ELF-1 (cell line): Measurements from ENCODE around the gene COL4A2.
A peak's percentile ranks its signal among the peaks of the same experiment; 100 is the strongest.

ENCODE experiments used
- DNase-seq: peaks from one replicate; pipeline ENCODE4 v3.0.0-alpha.2; 2016; ENCODE audit warnings: low read depth, low spot score

COL4A2 gene

GRCh38 chr13:110272227-110272626 is 34.9 kb upstream of the COL4A2 start:
- no peak for DNase-seq

- no peak for DNase-seq
Observed at GRCh38 chr13:110272651-110273050, 34.4 kb upstream of the COL4A2 start.

GRCh38 chr13:110273254-110273653 is 33.8 kb upstream of the COL4A2 start:
- no peak for DNase-seq

DNA sequence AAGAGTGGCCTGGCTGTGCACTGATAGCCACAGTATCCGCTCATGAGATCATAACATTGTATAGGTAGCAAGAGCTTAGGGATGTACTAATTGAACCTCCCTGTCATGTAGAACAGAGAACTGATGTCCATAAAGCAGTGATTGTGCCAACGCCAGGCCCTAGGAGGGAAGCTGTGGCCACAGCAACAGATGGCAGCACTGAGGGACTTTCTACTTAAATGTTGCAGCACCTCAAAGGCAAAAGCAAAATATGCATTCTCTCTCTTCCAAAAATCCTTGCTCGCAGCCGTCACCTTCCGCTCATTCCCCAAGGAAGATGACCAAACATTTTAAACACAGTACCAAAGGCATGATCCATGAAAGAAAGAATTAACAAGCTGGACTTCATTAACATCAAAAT is 32.4 kb upstream of the COL4A2 start:
- DNase-seq: no peak

GRCh38 chr13:110275931-110276552 is 31.0 kb upstream of the COL4A2 start:
- DNase-seq: no peak

GRCh38 chr13:110276553-110276950 is 30.5 kb upstream of the COL4A2 start:
- DNase-seq: no peak

GRCh38 chr13:110277357-110277975 is 29.6 kb upstream of the COL4A2 start:
- DNase-seq: no peak

GRCh38 chr13:110278859-110279258 is 28.2 kb upstream of the COL4A2 start:
- no peak for DNase-seq

GRCh38 chr13:110279684-110280083 is 27.4 kb upstream of the COL4A2 start:
- DNase-seq: no peak

DNA sequence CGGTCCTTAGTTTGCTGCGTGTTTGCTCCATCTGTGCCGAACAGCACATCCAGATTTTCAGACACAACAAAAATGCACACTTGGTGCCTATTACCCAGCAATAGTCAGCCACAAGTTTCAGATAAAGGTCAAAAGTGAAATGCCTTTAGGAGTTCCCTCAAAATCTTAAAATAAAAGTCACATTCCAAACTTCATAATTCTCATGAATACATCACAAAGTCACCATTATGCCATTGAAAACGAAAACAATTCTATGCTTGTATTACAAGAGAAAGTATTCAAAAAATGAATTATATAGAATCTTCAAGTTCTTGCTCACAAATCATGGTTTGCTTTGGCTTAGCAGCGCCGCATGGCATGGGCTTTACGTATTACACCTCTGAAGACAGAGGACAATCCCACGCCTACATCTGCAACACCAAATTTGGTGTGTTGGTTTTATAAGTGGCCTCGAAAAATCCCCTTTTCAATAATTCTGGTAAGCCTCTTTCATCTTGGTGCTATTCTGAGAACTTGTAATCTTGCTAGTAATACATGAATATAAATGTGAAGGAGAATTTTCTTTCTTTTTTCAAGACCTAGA is 26.8 kb upstream of the COL4A2 start:
- DNase-seq: no peak

GRCh38 chr13:110280985-110281688 is 25.9 kb upstream of the COL4A2 start:
- no peak for DNase-seq

DNA sequence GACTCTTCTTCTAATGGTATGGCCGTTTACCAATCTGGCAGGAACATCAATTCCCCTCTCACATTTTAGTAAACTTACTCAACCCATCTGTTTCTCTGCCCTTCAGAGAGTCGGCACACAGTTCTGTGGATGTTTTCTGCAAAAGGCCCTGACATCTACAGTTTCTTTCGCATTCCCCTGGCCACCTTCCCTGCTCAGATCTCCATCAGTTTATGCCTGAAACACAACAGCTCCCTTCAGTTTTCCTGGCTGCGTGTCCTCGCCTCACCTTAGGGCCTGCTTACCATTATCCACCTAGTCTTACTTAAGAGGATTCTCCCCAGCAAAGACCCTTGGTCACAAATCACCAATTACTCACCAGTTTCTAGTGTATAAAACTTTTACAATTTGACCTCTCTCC is 25.3 kb upstream of the COL4A2 start:
- DNase-seq: no peak

DNA sequence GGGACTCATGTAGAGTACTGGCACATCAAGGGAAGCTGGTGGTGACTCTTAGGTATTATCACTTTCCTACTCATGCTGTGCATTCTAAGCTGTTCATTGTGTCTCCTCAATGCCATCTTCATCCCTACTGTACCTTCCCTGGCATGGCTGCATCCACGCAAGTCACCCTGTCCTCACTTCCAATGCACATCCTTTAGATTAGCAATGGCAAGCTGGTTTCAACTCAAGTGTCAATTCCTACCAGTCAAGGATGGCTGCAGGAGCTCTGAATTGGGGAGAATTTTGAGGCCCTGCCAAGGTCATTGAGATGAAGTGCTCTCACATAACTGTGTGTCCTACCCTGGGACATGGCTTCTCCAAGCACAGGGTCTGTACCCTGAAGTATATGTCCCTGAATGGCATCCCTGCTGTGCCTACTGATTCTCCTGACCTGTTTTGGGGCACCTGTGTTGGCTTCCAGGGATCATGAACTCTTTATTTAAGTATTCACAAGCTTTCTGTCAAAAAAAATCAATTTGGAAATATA is 24.7 kb upstream of the COL4A2 start:
- no peak for DNase-seq

DNA sequence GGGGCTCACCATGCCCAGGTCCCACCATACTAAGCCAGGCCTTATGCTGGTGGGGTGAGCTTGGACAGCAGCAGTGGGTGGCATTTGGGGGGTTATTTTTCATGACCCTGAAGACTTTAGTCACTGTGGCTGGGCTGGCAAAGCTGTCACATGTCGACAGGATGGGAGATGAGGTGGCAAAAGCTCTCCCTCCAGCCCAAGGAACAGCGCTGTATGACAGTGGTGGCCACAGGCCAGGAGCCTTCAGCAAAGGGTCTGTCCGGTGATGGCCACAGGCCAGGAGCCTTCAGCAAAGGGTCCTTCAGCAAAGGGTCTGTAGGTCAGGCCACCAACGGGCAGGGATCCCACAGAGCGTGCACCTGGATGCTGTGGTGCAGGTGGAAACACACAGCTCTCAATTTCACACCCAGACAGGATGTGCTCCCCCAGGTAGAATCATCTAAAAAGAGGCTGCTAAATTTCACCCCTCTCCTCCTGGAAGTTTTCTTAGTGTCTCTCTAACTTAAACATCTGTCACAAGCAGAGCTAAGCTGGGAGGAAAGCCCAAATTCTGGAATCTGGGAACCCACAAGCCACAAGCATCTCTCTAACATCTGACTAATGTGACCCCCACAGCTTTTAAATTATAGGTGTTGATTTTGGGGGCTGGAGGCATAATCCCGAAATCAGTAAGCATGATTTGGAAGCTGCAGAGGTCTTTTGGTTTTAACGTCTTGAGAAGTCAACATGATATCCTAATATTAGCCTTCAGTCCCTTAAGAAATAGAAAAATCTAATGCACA is 23.2 kb upstream of the COL4A2 start:
- DNase-seq: no peak

DNA sequence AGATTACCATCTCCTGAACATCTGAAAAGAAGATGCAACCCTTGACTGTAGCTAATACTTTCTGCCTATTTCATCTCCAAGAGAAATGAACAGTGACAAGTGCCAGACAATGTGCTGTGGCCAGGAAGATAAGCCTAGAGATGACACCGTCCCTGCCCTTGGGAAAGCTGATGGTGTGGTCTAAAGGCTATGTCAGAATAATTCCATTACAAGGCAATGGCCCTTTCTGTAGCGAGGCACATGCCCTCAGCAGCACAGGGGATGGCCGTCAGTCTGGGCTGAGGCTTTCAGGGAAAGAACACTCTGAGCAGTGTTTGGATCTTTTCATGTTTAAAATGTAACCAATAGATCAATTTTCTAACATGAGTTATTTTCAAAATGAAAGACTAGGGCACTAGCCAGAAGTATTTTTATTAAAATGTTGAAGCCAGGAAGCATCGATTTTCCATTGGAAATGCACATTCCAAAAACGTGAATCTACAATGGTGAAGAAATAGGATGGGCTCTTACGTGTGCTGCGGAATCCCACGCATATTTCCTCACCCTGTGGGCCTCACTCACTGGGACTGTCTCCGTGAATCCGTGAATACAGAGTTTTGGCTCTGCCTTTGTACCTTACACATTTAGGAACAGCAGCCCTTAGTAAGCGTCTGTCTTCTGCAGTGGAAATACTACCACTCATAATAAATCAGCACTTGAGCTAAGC is 22.2 kb upstream of the COL4A2 start:
- no peak for DNase-seq

GRCh38 chr13:110285991-110286832 is 20.9 kb upstream of the COL4A2 start:
- no peak for DNase-seq

DNA sequence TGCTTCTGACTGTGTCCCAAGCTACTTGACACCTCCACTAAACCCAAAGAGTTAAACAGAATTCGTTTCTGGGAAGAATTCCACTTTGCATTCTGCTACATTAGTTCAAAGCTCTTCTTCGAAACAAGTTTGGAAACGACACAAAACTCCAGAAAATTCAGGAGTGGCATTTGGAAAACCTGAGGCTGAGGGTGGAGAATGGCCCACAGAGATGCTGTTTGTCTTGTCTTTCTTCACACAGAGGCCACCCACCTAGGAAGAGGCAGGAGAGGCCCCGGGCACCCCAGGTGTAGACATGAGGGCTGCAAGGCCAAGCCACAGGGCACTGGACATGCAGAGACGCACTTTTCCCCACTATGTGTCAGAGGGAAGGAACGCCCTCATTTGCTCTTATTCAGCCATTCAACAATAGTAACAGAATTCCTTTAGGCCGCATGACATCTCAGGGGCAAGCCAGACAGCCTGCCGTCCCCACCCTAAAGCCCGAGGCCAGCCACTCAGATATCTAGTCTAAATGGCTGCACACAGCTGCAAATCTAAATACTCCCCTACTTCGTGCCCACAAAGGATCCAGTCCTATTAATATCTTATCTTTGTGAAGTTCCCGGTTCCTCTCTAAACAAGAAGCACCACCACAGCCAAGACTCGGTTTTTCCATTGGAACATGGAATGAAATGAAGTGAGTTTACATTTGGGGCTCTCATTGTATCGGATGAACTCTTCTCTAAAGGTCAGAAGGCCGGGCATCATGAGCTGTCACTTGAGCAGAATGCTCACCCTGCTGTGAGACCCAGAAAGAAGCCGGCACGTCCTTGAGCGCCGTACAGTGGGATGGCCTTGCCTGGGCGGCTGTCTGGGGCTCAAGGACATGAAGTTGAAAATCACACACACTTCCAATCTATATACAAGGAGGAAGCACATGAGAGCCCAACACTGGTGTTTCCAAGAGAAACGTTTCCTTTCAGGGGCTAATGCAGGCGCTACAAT is 20.0 kb upstream of the COL4A2 start:
- DNase-seq: peak; percentile 37

GRCh38 chr13:110289174-110289573 is 17.9 kb upstream of the COL4A2 start:
- no peak for DNase-seq

DNA sequence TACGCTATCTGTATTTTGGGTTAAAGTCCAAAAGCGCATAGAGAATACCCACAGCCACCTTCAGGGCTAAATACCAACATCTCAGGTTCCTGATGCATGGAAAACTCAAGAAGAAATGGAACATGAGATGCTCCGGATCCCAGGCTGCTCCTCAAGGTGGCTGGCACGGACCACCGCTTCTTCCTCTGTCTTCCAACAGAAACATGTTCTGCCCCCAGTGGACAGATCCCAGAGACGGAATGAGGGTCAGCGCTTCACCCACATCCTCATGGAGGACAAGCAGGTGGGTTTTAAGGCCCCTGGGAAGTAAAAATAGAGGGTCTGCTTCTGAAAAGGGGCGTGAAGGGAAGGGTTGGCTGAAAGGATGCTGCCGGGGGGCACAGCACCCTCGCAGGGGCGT is 17.4 kb upstream of the COL4A2 start:
- no peak for DNase-seq
